Smooth muscle cell (in vitro differentiated cells): Measurements from ENCODE around the gene PFKP. TPM values are rescaled to one million over a fixed set of nuclear protein-coding genes. Genes with fewer than 3 reads are reported as not detected.

Experiments
- DNase-seq: peaks from one replicate; lab custom pipeline; 2025; ENCODE audit not compliant: unreplicated experiment; lab: John Stamatoyannopoulos, UW
- H2AFZ ChIP-seq: fragments of 200-600 bp; sonication (generic); 2 replicates; pipeline ENCODE4 v1.6.0; 2016; ENCODE audit warnings: antibody characterized with exemption, low read depth, mild to moderate bottlenecking
- H3F3A ChIP-seq: fragments of 200-600 bp; sonication (generic); 2 replicates; pipeline ENCODE4 v1.6.0; 2017; ENCODE audit warnings: antibody characterized with exemption, low read depth
- H3K27ac ChIP-seq: fragments of 200-600 bp; sonication (generic); 2 replicates; pipeline ENCODE4 v1.5.1; 2016; ENCODE audit warnings: low read depth, mild to moderate bottlenecking
- H3K27me3 ChIP-seq: fragments of 200-600 bp; sonication (generic); 2 replicates; pipeline ENCODE4 v1.6.1; 2016; ENCODE audit warnings: low read depth, mild to moderate bottlenecking
- H3K36me3 ChIP-seq: fragments of 200-600 bp; sonication (generic); 2 replicates; pipeline ENCODE4 v1.5.1; 2016; ENCODE audit warnings: low read depth
- H3K4me1 ChIP-seq: fragments of 200-600 bp; sonication (generic); 2 replicates; pipeline ENCODE4 v1.5.1; 2016; ENCODE audit warnings: low read depth
- H3K4me2 ChIP-seq: fragments of 200-600 bp; sonication (generic); 2 replicates; pipeline ENCODE4 v1.6.0; 2016; ENCODE audit warnings: mild to moderate bottlenecking
- H3K4me3 ChIP-seq: fragments of 200-600 bp; sonication (generic); 2 replicates; pipeline ENCODE4 v1.5.1; 2016; ENCODE audit warnings: mild to moderate bottlenecking
- H3K79me2 ChIP-seq: fragments of 200-600 bp; sonication (generic); 2 replicates; pipeline ENCODE4 v1.6.0; 2016; ENCODE audit warnings: low read depth, mild to moderate bottlenecking
- H3K9ac ChIP-seq: fragments of 200-600 bp; sonication (generic); 2 replicates; pipeline ENCODE4 v1.6.0; 2016; ENCODE audit warnings: low read depth
- H3K9me3 ChIP-seq: fragments of 200-600 bp; sonication (generic); replicated peaks from 2 replicates; pipeline ENCODE4 v1.5.1; 2016; ENCODE audit warnings: low read depth
- H4K20me1 ChIP-seq: fragments of 200-600 bp; sonication (generic); 2 replicates; pipeline ENCODE4 v1.6.0; 2016; ENCODE audit warnings: low read depth
- CTCF ChIP-seq: fragments of 200-600 bp; sonication (generic); IDR thresholded peaks from 2 replicates; pipeline ENCODE4 v1.5.1; 2017; ENCODE audit warnings: borderline replicate concordance, mild to moderate bottlenecking, antibody characterized with exemption; ENCODE audit not compliant: insufficient read depth, poor library complexity, severe bottlenecking
- WGBS: methylation state at CpG from one replicate; pipeline ENCODE4 v1.1.7; 2016; ENCODE audit warnings: low lambda C conversion rate; 5-methylcytosine and 5-hydroxymethylcytosine counted together
- polyA plus RNA-seq: library from polyadenylated mRNA; unstranded; fragments of >200 nt; fragmentation: Nextera tagmentation; extraction: Ambion mirVana; gene quantifications from 2 replicates; pipeline ENCODE4 v1.2.1, GENCODE V29; 2016
- total RNA-seq: library from RNA; depleted of rRNA; stranded (reverse); fragments of >200 nt; gene quantifications from 2 replicates; pipeline ENCODE4 v1.2.3, GENCODE V29; 2014

The PFKP gene
- total and polyA plus RNA-seq, 2 experiments from 2014 or later = 178 to 203 TPM

DNA sequence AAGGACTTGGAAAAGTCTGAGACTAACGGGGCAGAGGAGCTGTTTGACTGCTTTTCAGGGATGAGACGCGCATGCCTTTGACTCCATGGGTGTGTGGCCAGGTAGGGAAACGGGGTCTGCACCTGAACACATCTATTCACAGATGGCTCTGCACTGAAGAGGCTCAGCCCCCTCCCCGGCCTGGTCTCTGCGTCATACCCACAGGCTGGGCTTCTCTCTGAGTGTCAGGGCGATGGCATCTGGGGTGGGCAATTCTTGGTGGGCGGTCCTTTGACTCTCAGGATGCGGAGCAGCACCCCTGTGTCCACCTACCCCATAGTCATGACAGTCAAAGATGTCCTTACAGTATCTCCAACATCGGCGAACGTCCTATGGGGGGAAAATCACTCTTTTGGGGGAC lies 23.0 kb downstream of the PFKP start:
- Histone ChIP-seq H3K4me3 (no peak overlapping the region), H2AFZ (no peak overlapping the region), H3K4me2 (peak overlapping the region; percentile 79), H3K9me3 (no peaks in the 10 kb centered on the region), H3K9ac (peak overlapping the region; percentile 22), H3K79me2 (peaks cover 66% of the 10 kb centered on the region), H3K27me3 (no peaks in the 10 kb centered on the region), H3K27ac (peak overlapping the region; percentile 99), H3F3A (peaks cover 24% of the 10 kb centered on the region), H3K36me3 (no peaks in the 10 kb centered on the region), H4K20me1 (peaks cover 15% of the 10 kb centered on the region), H3K4me1 (peaks cover 22% of the 10 kb centered on the region)
- TF ChIP-seq CTCF = no peak
- WGBS = 88% methylated on average over 12 of the region's 12 CpGs
- DNase-seq = no peak

DNA sequence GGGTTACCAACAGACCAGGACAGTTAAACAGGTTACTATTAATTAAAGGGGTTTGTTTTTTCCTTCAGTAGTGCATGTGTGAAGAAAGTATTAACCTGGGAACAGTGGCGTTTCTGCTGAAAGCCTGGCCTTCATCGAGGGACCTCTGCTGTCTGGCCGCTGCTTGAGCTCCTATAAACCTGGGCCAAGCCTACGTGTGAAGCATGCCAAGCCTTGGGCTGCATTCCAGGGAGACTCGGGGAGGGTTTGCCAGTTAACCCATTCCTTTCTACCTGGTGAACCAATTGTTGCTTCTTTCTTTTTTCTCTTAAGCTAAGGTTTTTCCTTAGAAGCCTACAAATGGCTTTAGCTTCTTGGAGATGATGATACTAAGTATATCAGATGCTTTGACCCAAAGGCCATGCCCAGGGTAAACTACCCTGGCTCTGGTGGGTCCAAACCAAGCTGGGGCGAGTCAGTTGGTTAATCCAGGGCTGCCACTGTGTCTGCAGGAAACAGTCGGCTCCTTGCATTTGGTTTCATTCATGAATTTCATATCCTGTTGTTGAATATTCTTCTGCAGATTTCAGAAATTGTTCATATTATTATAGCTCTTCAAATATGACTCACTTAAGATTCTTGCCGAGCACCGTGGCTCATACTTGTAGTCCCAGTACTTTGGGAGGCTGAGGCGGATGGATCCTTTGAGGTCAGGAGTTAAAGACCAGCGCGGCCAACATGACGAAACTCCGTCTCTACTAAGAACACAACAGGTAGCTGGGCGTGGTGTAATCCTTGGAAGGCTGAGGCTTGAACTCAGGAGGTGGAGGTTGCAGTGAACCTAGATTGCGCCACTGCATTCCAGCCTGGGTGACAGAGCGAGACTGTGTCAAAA lies 23.8 kb downstream of the PFKP start:
- WGBS = 34% methylated on average over 17 of the region's 17 CpGs
- DNase-seq = no peak
- Histone ChIP-seq H3K27me3 (no peaks in the 10 kb centered on the region), H3K9me3 (no peaks in the 10 kb centered on the region), H3K9ac (peak overlapping the region; percentile 22), H3K79me2 (peaks cover 61% of the 10 kb centered on the region), H3K4me2 (peak overlapping the region; percentile 79), H3K4me1 (peaks cover 26% of the 10 kb centered on the region), H3K4me3 (no peak overlapping the region), H3K27ac (peak overlapping the region; percentile 99), H2AFZ (no peak overlapping the region), H3K36me3 (no peaks in the 10 kb centered on the region), H4K20me1 (peaks cover 14% of the 10 kb centered on the region), H3F3A (peaks cover 28% of the 10 kb centered on the region)
- no peak for TF ChIP-seq CTCF

DNA sequence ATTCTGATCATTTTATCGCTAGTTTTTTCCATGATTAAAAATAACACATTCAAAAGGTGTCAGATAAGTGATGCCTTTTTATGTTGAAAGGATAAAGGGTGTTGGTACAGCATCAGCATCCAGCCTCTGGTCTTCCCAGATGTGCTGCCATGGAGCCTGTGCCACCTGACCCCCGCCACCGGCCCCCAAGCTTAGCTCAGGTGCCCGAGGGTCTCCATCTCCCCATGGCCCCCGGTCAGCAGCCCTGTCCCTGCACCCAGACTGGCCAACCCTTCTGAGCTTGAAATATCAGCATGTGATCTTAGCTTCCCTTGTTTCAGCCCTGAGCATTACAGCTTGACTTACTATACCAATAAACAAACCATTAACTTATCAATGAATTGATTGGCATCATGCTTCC lies 24.6 kb downstream of the PFKP start:
- H3K79me2 ChIP-seq = peaks cover 54% of the 10 kb centered on the region
- WGBS = 96% methylated on average over 5 of the region's 5 CpGs
- TF ChIP-seq CTCF = no peak
- peak overlapping the region; percentile 99 for H3K27ac ChIP-seq
- no peaks in the 10 kb centered on the region for H3K27me3 ChIP-seq
- peaks cover 6% of the 10 kb centered on the region for H4K20me1 ChIP-seq
- no peaks in the 10 kb centered on the region for H3K9me3 ChIP-seq
- H2AFZ ChIP-seq = no peak overlapping the region
- peaks cover 31% of the 10 kb centered on the region for H3K4me1 ChIP-seq
- H3K4me2 ChIP-seq = peak overlapping the region; percentile 12
- no peak overlapping the region for H3K9ac ChIP-seq
- no peaks in the 10 kb centered on the region for H3K36me3 ChIP-seq
- peaks cover 32% of the 10 kb centered on the region for H3F3A ChIP-seq
- DNase-seq = no peak
- H3K4me3 ChIP-seq = no peak overlapping the region
